GM23338 (cell line): ENCODE data around the gene CNNM2. TPM values are rescaled to one million over a fixed set of nuclear protein-coding genes. Genes with fewer than 3 reads are reported as not detected.
A peak's percentile ranks its signal among the peaks of the same experiment; 100 is the strongest.

Experiments used
- ATAC-seq: fragments of 200-7000 bp; cut with Tn5 transposase; 3 replicates; pipeline ENCODE4 v1.9.1; 2020
- DNase-seq: peaks from one replicate; pipeline ENCODE4 v3.0.0-alpha.2; 2015; ENCODE audit warnings: low spot score
- H2AFZ ChIP-seq: fragments of 200-600 bp; sonication (generic); 2 replicates; pipeline ENCODE4 v1.8.0; 2016; ENCODE audit warnings: antibody characterized with exemption, mild to moderate bottlenecking, moderate library complexity
- H3F3A ChIP-seq: fragments of 200-600 bp; sonication (generic); replicated peaks from 2 replicates; pipeline ENCODE4 v1.8.0; 2017; ENCODE audit warnings: antibody characterized with exemption, mixed run types, low read depth
- H3K27ac ChIP-seq: fragments of 200-600 bp; sonication (generic); 2 replicates; pipeline ENCODE4 v1.6.1; 2016; ENCODE audit warnings: low read depth
- H3K27me3 ChIP-seq: fragments of 200-600 bp; sonication (generic); 2 replicates; pipeline ENCODE4 v1.8.0; 2016; ENCODE audit warnings: mild to moderate bottlenecking, mixed run types, moderate library complexity; ENCODE audit not compliant: insufficient read depth
- H3K36me3 ChIP-seq: fragments of 200-600 bp; sonication (generic); 2 replicates; pipeline ENCODE4 v1.8.0; 2016; ENCODE audit warnings: mild to moderate bottlenecking; ENCODE audit not compliant: insufficient read depth
- H3K4me1 ChIP-seq: fragments of 200-600 bp; sonication (generic); 2 replicates; pipeline ENCODE4 v1.8.0; 2016; ENCODE audit warnings: mild to moderate bottlenecking, moderate library complexity; ENCODE audit not compliant: insufficient read depth
- H3K4me2 ChIP-seq: fragments of 200-600 bp; sonication (generic); 2 replicates; pipeline ENCODE4 v1.7.1; 2017; ENCODE audit warnings: mixed run types
- H3K4me3 ChIP-seq: fragments of 200-600 bp; sonication (generic); 2 replicates; pipeline ENCODE4 v1.6.1; 2016; ENCODE audit warnings: mixed run types
- H3K79me2 ChIP-seq: fragments of 200-600 bp; sonication (generic); replicated peaks from 2 replicates; pipeline ENCODE4 v1.8.0; 2017; ENCODE audit warnings: mild to moderate bottlenecking; ENCODE audit not compliant: insufficient read depth
- H3K9me2 ChIP-seq: fragments of 200-600 bp; sonication (generic); 2 replicates; pipeline ENCODE4 v1.8.0; 2017; ENCODE audit not compliant: insufficient read depth
- H4K20me1 ChIP-seq: fragments of 200-600 bp; sonication (generic); replicated peaks from 2 replicates; pipeline ENCODE4 v1.8.0; 2017; ENCODE audit warnings: mild to moderate bottlenecking; ENCODE audit not compliant: insufficient read depth
- H3K27ac Mint-ChIP-seq: 2 replicates; pipeline ENCODE4 v1.8.0; 2020; ENCODE audit warnings: inconsistent platforms, mild to moderate bottlenecking, moderate library complexity, mixed read lengths
- H3K27me3 Mint-ChIP-seq: 3 replicates; pipeline ENCODE4 v1.8.0; 2022; ENCODE audit warnings: low read depth, mild to moderate bottlenecking, moderate library complexity, mixed read lengths, inconsistent platforms; ENCODE audit not compliant: insufficient read depth, poor library complexity
- H3K36me3 Mint-ChIP-seq: 3 replicates; pipeline ENCODE4 v1.8.0; 2021; ENCODE audit warnings: low read depth, mild to moderate bottlenecking, inconsistent platforms, moderate library complexity, mixed read lengths
- H3K4me1 Mint-ChIP-seq: 3 replicates; pipeline ENCODE4 v1.8.0; 2020; ENCODE audit warnings: mild to moderate bottlenecking, inconsistent platforms, mixed read lengths
- H3K4me3 Mint-ChIP-seq: 3 replicates; pipeline ENCODE4 v1.8.0; 2021; ENCODE audit warnings: moderate library complexity, mild to moderate bottlenecking, inconsistent platforms, mixed read lengths
- H3K9me3 Mint-ChIP-seq: 3 replicates; pipeline ENCODE4 v1.8.0; 2020; ENCODE audit warnings: moderate library complexity, mild to moderate bottlenecking, inconsistent platforms, mixed read lengths
- CREB1 ChIP-seq: fragments of 250-450 bp; sonication (Bioruptor Pico); IDR thresholded peaks from 2 replicates; pipeline ENCODE4 v1.5.0; 2020; ENCODE audit warnings: low read depth, mild to moderate bottlenecking, moderate library complexity
- EZH2phosphoT487 ChIP-seq: fragments of 200-600 bp; sonication (generic); IDR thresholded peaks from one replicate; pipeline ENCODE4 v1.8.1; 2018; ENCODE audit warnings: antibody characterized with exemption; ENCODE audit not compliant: unreplicated experiment
- NANOG ChIP-seq: IDR thresholded peaks from 2 replicates; pipeline ENCODE4 v1.6.1; 2016; ENCODE audit warnings: antibody characterized with exemption, borderline replicate concordance
- POLR2AphosphoS5 ChIP-seq: IDR thresholded peaks from 2 replicates; pipeline ENCODE4 v1.6.1; 2016; ENCODE audit warnings: antibody characterized with exemption, low read depth
- STAT1 ChIP-seq: IDR thresholded peaks from one replicate; pipeline ENCODE4 v1.6.1; 2016; ENCODE audit warnings: antibody characterized with exemption; ENCODE audit not compliant: unreplicated experiment
- ZNF462 ChIP-seq: fragments of 250-450 bp; sonication (Bioruptor Pico); IDR thresholded peaks from 2 replicates; pipeline ENCODE4 v1.5.0; 2020; ENCODE audit warnings: mild to moderate bottlenecking, moderate library complexity
- polyA plus RNA-seq: library from polyadenylated mRNA; unstranded; fragments of >200 nt; fragmentation: Nextera tagmentation; extraction: Ambion mirVana; gene quantifications from 2 replicates; pipeline ENCODE4 v1.2.1, GENCODE V29; 2016
- total RNA-seq: library from RNA; depleted of rRNA; stranded (reverse); fragments of >200 nt; shearing (Covaris generic); gene quantifications from 2 replicates; pipeline ENCODE4 v1.2.3, GENCODE V29; 2014
- TF ChIP-seq, protein P1 (sequence below), 2 experiments: fragments of 200-600 bp in 1 of 2; sonication (generic) in 1 of 2; conservative IDR thresholded peaks; 2 replicates each; pipeline versions ENCODE4 v1.5.1 to v1.6.1; 2016 to 2017; ENCODE audit warnings: antibody characterized with exemption in 2 of 2, low read depth in 2 of 2, mild to moderate bottlenecking in 2 of 2, moderate library complexity in 1 of 2

CNNM2 gene
- total and polyA plus RNA-seq, 2 experiments from 2014 or later, result 4.5 to 31.3 TPM

GRCh38 chr10:103072891-103073290 is 154.8 kb downstream of the CNNM2 start (continued):
- TF ChIP-seq POLR2AphosphoS5, result no peak
- no peak for TF ChIP-seq STAT1
- no peak for TF ChIP-seq ZNF462 (CRISPR knock-in tag)
- TF ChIP-seq, protein P1, sequence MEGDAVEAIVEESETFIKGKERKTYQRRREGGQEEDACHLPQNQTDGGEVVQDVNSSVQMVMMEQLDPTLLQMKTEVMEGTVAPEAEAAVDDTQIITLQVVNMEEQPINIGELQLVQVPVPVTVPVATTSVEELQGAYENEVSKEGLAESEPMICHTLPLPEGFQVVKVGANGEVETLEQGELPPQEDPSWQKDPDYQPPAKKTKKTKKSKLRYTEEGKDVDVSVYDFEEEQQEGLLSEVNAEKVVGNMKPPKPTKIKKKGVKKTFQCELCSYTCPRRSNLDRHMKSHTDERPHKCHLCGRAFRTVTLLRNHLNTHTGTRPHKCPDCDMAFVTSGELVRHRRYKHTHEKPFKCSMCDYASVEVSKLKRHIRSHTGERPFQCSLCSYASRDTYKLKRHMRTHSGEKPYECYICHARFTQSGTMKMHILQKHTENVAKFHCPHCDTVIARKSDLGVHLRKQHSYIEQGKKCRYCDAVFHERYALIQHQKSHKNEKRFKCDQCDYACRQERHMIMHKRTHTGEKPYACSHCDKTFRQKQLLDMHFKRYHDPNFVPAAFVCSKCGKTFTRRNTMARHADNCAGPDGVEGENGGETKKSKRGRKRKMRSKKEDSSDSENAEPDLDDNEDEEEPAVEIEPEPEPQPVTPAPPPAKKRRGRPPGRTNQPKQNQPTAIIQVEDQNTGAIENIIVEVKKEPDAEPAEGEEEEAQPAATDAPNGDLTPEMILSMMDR (conservative IDR thresholded peaks at IDR 0.05; ENCODE audit: low read depth in 2 of 2), result no peak
- TF ChIP-seq EZH2phosphoT487, result no peak
- TF ChIP-seq NANOG, result no peak

- Mint-ChIP-seq H3K4me3 (no peak overlapping the region), H3K36me3 (peaks cover 13% of the 10 kb centered on the region), H3K27ac (no peak overlapping the region), H3K4me1 (peaks cover 7% of the 10 kb centered on the region; the same call in 2 of the 3 replicates), H3K27me3 (peaks cover 2% of the 10 kb centered on the region), H3K9me3 (no peaks in the 10 kb centered on the region)
- Histone ChIP-seq H2AFZ (no peak overlapping the region), H3K36me3 (no peaks in the 10 kb centered on the region), H3K79me2 (no peaks in the 10 kb centered on the region), H3K4me1 (no peaks in the 10 kb centered on the region), H3K4me3 (no peak overlapping the region), H4K20me1 (no peaks in the 10 kb centered on the region), H3K27ac (no peak overlapping the region), H3K4me2 (no peak overlapping the region), H3K9me2 (no peaks in the 10 kb centered on the region), H3K27me3 (no peaks in the 10 kb centered on the region), H3F3A (no peaks in the 10 kb centered on the region)
- ATAC-seq (no peak), DNase-seq (no peak)
- TF ChIP-seq, protein P1 (conservative IDR thresholded peaks at IDR 0.05; ENCODE audit: low read depth in 2 of 2), result peak in 1 of 2 experiments; percentile 9; a peak in 1 of 4 replicates
- TF ChIP-seq CREB1 (CRISPR knock-in tag), result no peak
These were observed 158.9 kb downstream of the CNNM2 start for GRCh38 chr10:103077020-103077419.
